Measurements from ENCODE around the gene RPL22.

The RPL22 gene

GRCh38 chr1:6151291-6151822 is 48.0 kb downstream of the RPL22 start:
- no peak for DNase-seq (ENCODE audit: low read depth)

- DNase-seq (ENCODE audit: low read depth), result no peak
Observed at GRCh38 chr1:6150006-6150938, 49.1 kb downstream of the RPL22 start.

GRCh38 chr1:6149597-6149996 is 49.8 kb downstream of the RPL22 start:
- DNase-seq (ENCODE audit: low read depth), result no peak

- DNase-seq (ENCODE audit: low read depth), result peak; percentile 47
Observed at GRCh38 chr1:6148497-6149241, 50.7 kb downstream of the RPL22 start.

- no peak for DNase-seq (ENCODE audit: low read depth)
Observed at GRCh38 chr1:6145864-6146410, 53.5 kb downstream of the RPL22 start.

- DNase-seq (ENCODE audit: low read depth), result no peak
Observed at GRCh38 chr1:6145396-6145750, 54.0 kb downstream of the RPL22 start.

GRCh38 chr1:6144647-6145395 is 54.6 kb downstream of the RPL22 start:
- DNase-seq (ENCODE audit: low read depth), result no peak

- DNase-seq (ENCODE audit: low read depth), result no peak
Observed at GRCh38 chr1:6144175-6144574, 55.2 kb downstream of the RPL22 start.

GRCh38 chr1:6143395-6143794 is 56.0 kb downstream of the RPL22 start:
- DNase-seq (ENCODE audit: low read depth), result no peak

- no peak for DNase-seq (ENCODE audit: low read depth)
Observed at GRCh38 chr1:6142734-6143133, 56.7 kb downstream of the RPL22 start.

GRCh38 chr1:6142036-6142621 is 57.3 kb downstream of the RPL22 start:
- no peak for DNase-seq (ENCODE audit: low read depth)

GRCh38 chr1:6141592-6141991 is 57.8 kb downstream of the RPL22 start:
- no peak for DNase-seq (ENCODE audit: low read depth)

- no peak for DNase-seq (ENCODE audit: low read depth)
Observed at GRCh38 chr1:6140413-6140812, 59.0 kb downstream of the RPL22 start.

- DNase-seq (ENCODE audit: low read depth), result no peak
Observed at GRCh38 chr1:6137758-6138157, 61.6 kb downstream of the RPL22 start.

- DNase-seq (ENCODE audit: low read depth), result no peak
Observed at GRCh38 chr1:6136516-6137220, 62.7 kb downstream of the RPL22 start.

Data from T follicular helper cell (primary cell).